ENCODE data around the gene ACTBL2.
"Not testable (repeated sequence)": the region's sequence is repeated elsewhere in the genome, so short reads cannot be mapped to it uniquely, and the experiment has no call there.

Gene ACTBL2

GRCh38 chr5:57493034-57493433 lies 10.4 kb upstream of the ACTBL2 start:
- H3K36me3 ChIP-seq (ENCODE audit: insufficient read depth, low read length), result no peaks in the 10 kb centered on the region
- no peak overlapping the region for H3K27ac ChIP-seq (ENCODE audit: low read depth, low read length)
- no peak overlapping the region for H3K9ac ChIP-seq (ENCODE audit: low read depth, low read length)
- H3K27me3 ChIP-seq (ENCODE audit: insufficient read depth, low read length), result no peaks in the 10 kb centered on the region
- no peaks in the 10 kb centered on the region for H3K9me3 ChIP-seq (ENCODE audit: insufficient read depth, low read depth, low read length)
- WGBS, result 92% methylated on average over 1 of the region's 1 CpG
- no peak overlapping the region for H3K4me3 ChIP-seq (ENCODE audit: low read length)
- H3K4me1 ChIP-seq (ENCODE audit: insufficient read depth, low read length), result peaks cover 6% of the 10 kb centered on the region; the same call in 1 of the 2 replicates

GRCh38 chr5:57492632-57493031 lies 10.0 kb upstream of the ACTBL2 start:
- H3K27ac ChIP-seq (ENCODE audit: low read depth, low read length), result no peak overlapping the region

GRCh38 chr5:57491369-57491965 lies 8.9 kb upstream of the ACTBL2 start:
- Histone ChIP-seq H3K27me3 (ENCODE audit: insufficient read depth, low read length) (no peaks in the 10 kb centered on the region), H3K27ac (ENCODE audit: low read depth, low read length) (no peak overlapping the region), H3K9me3 (ENCODE audit: insufficient read depth, low read depth, low read length) (no peaks in the 10 kb centered on the region), H3K4me3 (ENCODE audit: low read length) (no peak overlapping the region), H3K9ac (ENCODE audit: low read depth, low read length) (no peak overlapping the region), H3K36me3 (ENCODE audit: insufficient read depth, low read length) (no peaks in the 10 kb centered on the region), H3K4me1 (ENCODE audit: insufficient read depth, low read length) (peaks cover 6% of the 10 kb centered on the region; the same call in 1 of the 2 replicates)
- 94% methylated on average over 4 of the region's 5 CpGs for WGBS

More at GRCh38 chr5:57492632-57493031, 10.0 kb upstream of the ACTBL2 start:
- Histone ChIP-seq H3K4me1 (ENCODE audit: insufficient read depth, low read length) (peaks cover 6% of the 10 kb centered on the region; the same call in 1 of the 2 replicates), H3K4me3 (ENCODE audit: low read length) (no peak overlapping the region), H3K27me3 (ENCODE audit: insufficient read depth, low read length) (no peaks in the 10 kb centered on the region), H3K9me3 (ENCODE audit: insufficient read depth, low read depth, low read length) (no peaks in the 10 kb centered on the region), H3K9ac (ENCODE audit: low read depth, low read length) (no peak overlapping the region), H3K36me3 (ENCODE audit: insufficient read depth, low read length) (no peaks in the 10 kb centered on the region)
- WGBS, result 88% methylated on average over 3 of the region's 3 CpGs

GRCh38 chr5:57488215-57488955 lies 5.8 kb upstream of the ACTBL2 start:
- WGBS, result 91% methylated on average over 9 of the region's 9 CpGs
- Histone ChIP-seq H3K27ac (ENCODE audit: low read depth, low read length) (no peak overlapping the region), H3K36me3 (ENCODE audit: insufficient read depth, low read length) (no peaks in the 10 kb centered on the region), H3K4me3 (ENCODE audit: low read length) (no peak overlapping the region), H3K9ac (ENCODE audit: low read depth, low read length) (no peak overlapping the region), H3K27me3 (ENCODE audit: insufficient read depth, low read length) (no peaks in the 10 kb centered on the region), H3K9me3 (ENCODE audit: insufficient read depth, low read depth, low read length) (no peaks in the 10 kb centered on the region), H3K4me1 (ENCODE audit: insufficient read depth, low read length) (no peaks in the 10 kb centered on the region)

GRCh38 chr5:57486027-57486602 lies 3.5 kb upstream of the ACTBL2 start:
- WGBS, result 87% methylated on average over 3 of the region's 4 CpGs
- no peaks in the 10 kb centered on the region for H3K27me3 ChIP-seq (ENCODE audit: insufficient read depth, low read length)

GRCh38 chr5:57478826-57479225 lies 3.8 kb downstream of the ACTBL2 start:
- no peak overlapping the region for H3K27ac ChIP-seq (ENCODE audit: low read depth, low read length)
- H3K36me3 ChIP-seq (ENCODE audit: insufficient read depth, low read length), result no peaks in the 10 kb centered on the region
- no peak overlapping the region for H3K9ac ChIP-seq (ENCODE audit: low read depth, low read length)
- WGBS, result 94% methylated on average over 1 of the region's 1 CpG
- no peaks in the 10 kb centered on the region for H3K27me3 ChIP-seq (ENCODE audit: insufficient read depth, low read length)
- H3K9me3 ChIP-seq (ENCODE audit: insufficient read depth, low read depth, low read length), result no peaks in the 10 kb centered on the region
- no peaks in the 10 kb centered on the region for H3K4me1 ChIP-seq (ENCODE audit: insufficient read depth, low read length)
- no peak overlapping the region for H3K4me3 ChIP-seq (ENCODE audit: low read length)

More at GRCh38 chr5:57486027-57486602, 3.5 kb upstream of the ACTBL2 start:
- Histone ChIP-seq H3K9me3 (ENCODE audit: insufficient read depth, low read depth, low read length) (no peaks in the 10 kb centered on the region), H3K9ac (ENCODE audit: low read depth, low read length) (no peak overlapping the region), H3K36me3 (ENCODE audit: insufficient read depth, low read length) (no peaks in the 10 kb centered on the region), H3K4me1 (ENCODE audit: insufficient read depth, low read length) (no peaks in the 10 kb centered on the region), H3K4me3 (ENCODE audit: low read length) (no peak overlapping the region), H3K27ac (ENCODE audit: low read depth, low read length) (no peak overlapping the region)

- no peaks in the 10 kb centered on the region for H3K9me3 ChIP-seq (ENCODE audit: insufficient read depth, low read depth, low read length)
- no peaks in the 10 kb centered on the region for H3K36me3 ChIP-seq (ENCODE audit: insufficient read depth, low read length)
- no peak overlapping the region for H3K27ac ChIP-seq (ENCODE audit: low read depth, low read length)
- no peaks in the 10 kb centered on the region for H3K27me3 ChIP-seq (ENCODE audit: insufficient read depth, low read length)
- H3K4me3 ChIP-seq (ENCODE audit: low read length), result no peak overlapping the region
- no peak overlapping the region for H3K9ac ChIP-seq (ENCODE audit: low read depth, low read length)
- no peaks in the 10 kb centered on the region for H3K4me1 ChIP-seq (ENCODE audit: insufficient read depth, low read length)
These were observed 6.0 kb downstream of the ACTBL2 start for GRCh38 chr5:57476601-57477056.

- H3K27ac ChIP-seq (ENCODE audit: low read depth, low read length), result no peak overlapping the region
- no peaks in the 10 kb centered on the region for H3K27me3 ChIP-seq (ENCODE audit: insufficient read depth, low read length)
- H3K4me3 ChIP-seq (ENCODE audit: low read length), result no peak overlapping the region
- H3K36me3 ChIP-seq (ENCODE audit: insufficient read depth, low read length), result no peaks in the 10 kb centered on the region
- H3K4me1 ChIP-seq (ENCODE audit: insufficient read depth, low read length), result no peaks in the 10 kb centered on the region
- 91% methylated on average over 1 of the region's 1 CpG for WGBS
- no peaks in the 10 kb centered on the region for H3K9me3 ChIP-seq (ENCODE audit: insufficient read depth, low read depth, low read length)
- H3K9ac ChIP-seq (ENCODE audit: low read depth, low read length), result no peak overlapping the region
These were observed 12.3 kb downstream of the ACTBL2 start for GRCh38 chr5:57470339-57470738.

- Histone ChIP-seq H3K4me3 (ENCODE audit: low read length) (no peak overlapping the region), H3K4me1 (ENCODE audit: insufficient read depth, low read length) (no peaks in the 10 kb centered on the region), H3K36me3 (ENCODE audit: insufficient read depth, low read length) (no peaks in the 10 kb centered on the region), H3K27ac (ENCODE audit: low read depth, low read length) (no peak overlapping the region), H3K9ac (ENCODE audit: low read depth, low read length) (no peak overlapping the region), H3K9me3 (ENCODE audit: insufficient read depth, low read depth, low read length) (no peaks in the 10 kb centered on the region), H3K27me3 (ENCODE audit: insufficient read depth, low read length) (no peaks in the 10 kb centered on the region)
- 89% methylated on average over 4 of the region's 5 CpGs for WGBS
These were observed 14.0 kb downstream of the ACTBL2 start for GRCh38 chr5:57468481-57469163.

- Histone ChIP-seq H3K9ac (ENCODE audit: low read depth, low read length) (no peak overlapping the region), H3K4me1 (ENCODE audit: insufficient read depth, low read length) (no peaks in the 10 kb centered on the region), H3K36me3 (ENCODE audit: insufficient read depth, low read length) (no peaks in the 10 kb centered on the region), H3K4me3 (ENCODE audit: low read length) (no peak overlapping the region), H3K27me3 (ENCODE audit: insufficient read depth, low read length) (no peaks in the 10 kb centered on the region), H3K27ac (ENCODE audit: low read depth, low read length) (no peak overlapping the region), H3K9me3 (ENCODE audit: insufficient read depth, low read depth, low read length) (no peaks in the 10 kb centered on the region)
- 84% methylated on average over 3 of the region's 3 CpGs for WGBS
These were observed 16.1 kb downstream of the ACTBL2 start for GRCh38 chr5:57466544-57466943.

- WGBS, result no CpG with 5 or more reads among the region's 3 CpGs
- H3K9ac ChIP-seq (ENCODE audit: low read depth, low read length); H3K27ac ChIP-seq (ENCODE audit: low read depth, low read length); H3K36me3 ChIP-seq (ENCODE audit: insufficient read depth, low read length); H3K9me3 ChIP-seq (ENCODE audit: insufficient read depth, low read depth, low read length); H3K4me3 ChIP-seq (ENCODE audit: low read length); H3K4me1 ChIP-seq (ENCODE audit: insufficient read depth, low read length); H3K27me3 ChIP-seq (ENCODE audit: insufficient read depth, low read length): not testable (repeated sequence)
These were observed 22.6 kb downstream of the ACTBL2 start for GRCh38 chr5:57460056-57460455.

Measured in HUES64 (cell line).